Ishikawa (cell line): ENCODE measurements around the gene RHOU.

ENCODE experiments used
- CREB1 ChIP-seq: IDR thresholded peaks from 2 replicates; pipeline ENCODE4 v1.6.1; 2012; ENCODE audit warnings: low read depth
- EP300 ChIP-seq: IDR thresholded peaks from 2 replicates; pipeline ENCODE4 v1.6.1; 2012; ENCODE audit warnings: borderline replicate concordance
- NFIC ChIP-seq: IDR thresholded peaks from 2 replicates; pipeline ENCODE4 v1.6.1; 2012
- RAD21 ChIP-seq: IDR thresholded peaks from 2 replicates; pipeline ENCODE4 v1.6.1; 2012; ENCODE audit warnings: low read depth
- REST ChIP-seq: IDR thresholded peaks from 2 replicates; pipeline ENCODE4 v1.6.1; 2012; ENCODE audit warnings: low read depth, mild to moderate bottlenecking
- TAF1 ChIP-seq: IDR thresholded peaks from 2 replicates; pipeline ENCODE4 v1.6.1; 2012; ENCODE audit warnings: low read depth, mild to moderate bottlenecking

- TF ChIP-seq NFIC: no peak
- no peak for TF ChIP-seq EP300
- no peak for TF ChIP-seq TAF1
- no peak for TF ChIP-seq RAD21
- TF ChIP-seq CREB1: no peak
- TF ChIP-seq REST: no peak
Observed at GRCh38 chr1:228786361-228787129, 51.3 kb downstream of the RHOU start.
